HG03196 (cell line): ENCODE results near the gene ATXN10.

Experiments
- ATAC-seq: cut with Tn5 transposase; IDR thresholded peaks from one replicate; pipeline ENCODE4 v1.9.1; 2021; ENCODE audit not compliant: unreplicated experiment

ATXN10 gene

DNA sequence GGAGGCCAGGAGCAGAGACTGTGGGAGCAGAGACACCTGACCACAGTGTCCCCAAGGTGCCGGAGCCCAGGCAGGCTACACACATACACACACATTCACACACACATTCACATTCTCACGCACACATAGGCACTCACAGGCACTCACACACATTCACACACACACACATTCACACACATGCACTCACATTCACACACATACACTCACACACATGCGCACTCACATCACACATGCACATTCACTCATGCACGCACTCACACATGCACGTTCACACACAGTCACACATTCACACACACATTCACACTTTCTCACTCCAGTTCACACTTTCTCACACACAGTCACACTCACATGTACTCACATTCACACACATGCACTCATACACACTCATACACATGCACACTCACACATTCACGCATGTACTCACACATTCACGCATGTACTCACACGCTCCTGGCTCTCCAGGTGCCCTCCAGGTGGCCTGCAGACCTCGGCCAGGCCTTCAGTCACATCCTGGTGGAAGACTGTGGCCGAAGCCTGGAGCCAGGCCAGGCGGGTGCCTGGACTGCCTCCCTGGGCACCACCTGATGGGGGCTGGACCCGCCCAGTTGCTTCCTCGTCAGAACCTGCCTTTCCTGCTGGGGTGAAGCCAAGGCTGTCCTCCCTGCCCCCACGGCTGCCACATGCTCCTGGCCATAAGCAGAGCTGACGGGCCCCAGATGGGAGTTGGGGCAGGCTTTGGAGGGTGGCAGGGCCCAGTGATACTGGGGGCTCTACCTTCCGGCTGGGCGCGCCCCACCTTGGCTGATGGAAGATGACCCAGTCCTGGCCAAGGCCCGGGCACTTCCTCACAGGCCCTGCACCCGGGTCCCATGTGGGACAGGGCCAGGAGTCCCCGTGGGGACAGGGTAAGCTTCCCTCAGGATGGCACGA, 215.8 kb downstream of the ATXN10 start:
- no peak for ATAC-seq

- no peak for ATAC-seq
Observed at GRCh38 chr22:45888221-45889092, 216.8 kb downstream of the ATXN10 start.

DNA sequence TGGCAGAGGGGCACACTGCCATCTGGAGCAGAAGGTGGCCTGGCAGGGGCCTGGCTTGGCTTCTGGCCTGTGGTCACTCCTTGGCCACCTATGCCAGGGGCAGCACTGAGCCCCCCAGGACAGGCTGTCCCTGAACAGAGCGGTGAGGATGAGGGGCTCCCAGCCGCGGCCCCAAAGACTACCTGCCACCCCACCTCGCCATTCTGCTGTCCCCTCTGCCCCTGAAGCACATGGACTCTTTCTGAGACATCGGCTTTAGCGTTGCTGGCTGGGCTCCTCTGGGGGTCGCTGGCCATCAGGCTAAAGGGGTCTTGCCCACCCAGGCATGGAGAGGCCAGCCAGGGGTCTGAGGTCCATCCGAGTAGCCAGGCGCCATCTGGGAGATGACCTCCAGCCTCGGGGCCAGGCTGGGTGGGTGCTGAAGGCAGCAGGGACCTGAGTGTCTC, 217.5 kb downstream of the ATXN10 start:
- ATAC-seq: no peak

- no peak for ATAC-seq
Observed at GRCh38 chr22:45889539-45890350, 218.1 kb downstream of the ATXN10 start.

DNA sequence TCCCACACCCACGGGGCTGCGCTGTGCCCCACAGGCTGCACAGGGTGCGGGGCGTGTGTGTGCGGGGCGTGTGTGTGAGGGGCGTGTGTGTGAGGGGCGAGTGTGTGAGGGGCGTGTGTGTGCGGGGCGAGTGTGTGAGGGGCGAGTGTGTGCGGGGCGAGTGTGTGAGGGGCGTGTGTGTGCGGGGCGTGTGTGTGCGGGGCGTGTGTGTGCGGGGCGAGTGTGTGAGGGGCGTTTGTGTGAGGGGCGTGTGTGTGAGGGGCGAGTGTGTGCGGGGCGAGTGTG, 218.7 kb downstream of the ATXN10 start:
- ATAC-seq: no peak

DNA sequence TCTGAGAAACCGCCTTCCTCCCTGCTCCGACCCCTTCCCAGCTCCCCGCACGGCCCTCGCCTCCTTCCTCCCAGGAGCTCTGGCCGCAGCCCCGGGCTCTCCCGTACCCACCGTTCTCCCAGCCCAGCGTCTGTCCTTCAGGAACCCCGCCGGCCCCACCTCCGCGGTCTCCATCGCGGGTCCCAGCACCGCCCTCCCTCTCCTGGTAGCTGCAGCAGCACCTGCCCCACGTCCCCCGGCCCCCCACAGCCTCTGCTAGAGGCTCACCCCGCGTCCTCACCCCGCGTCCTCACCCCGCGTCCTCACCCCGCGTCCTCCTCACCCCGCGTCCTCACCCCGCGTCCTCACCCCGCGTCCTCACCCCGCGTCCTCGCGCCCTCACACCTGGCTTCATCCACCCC, 219.4 kb downstream of the ATXN10 start:
- no peak for ATAC-seq

- no peak for ATAC-seq
Observed at GRCh38 chr22:45891471-45891995, 219.9 kb downstream of the ATXN10 start.

- no peak for ATAC-seq
Observed at GRCh38 chr22:45891996-45892621, 220.5 kb downstream of the ATXN10 start.

GRCh38 chr22:45892681-45893461, 221.2 kb downstream of the ATXN10 start:
- ATAC-seq: no peak

DNA sequence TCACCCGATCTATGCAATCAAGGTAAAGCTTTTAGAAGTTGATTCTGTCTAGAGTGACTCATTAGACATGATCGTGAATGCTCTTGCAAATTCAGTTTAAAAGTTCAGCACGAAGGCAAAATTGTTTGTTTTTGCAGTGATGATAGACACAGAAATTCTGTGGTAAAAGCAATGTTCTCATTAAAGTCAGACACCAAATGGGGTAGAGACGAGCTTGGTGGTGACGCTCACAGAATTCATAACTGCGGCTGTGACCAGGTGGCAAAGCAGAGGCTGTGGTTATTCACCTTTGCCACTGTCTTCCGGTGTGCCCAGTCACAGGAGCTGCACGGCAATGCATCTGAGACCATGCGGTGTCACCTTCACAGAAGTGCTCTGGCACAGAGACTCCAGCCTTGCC, 221.9 kb downstream of the ATXN10 start:
- no peak for ATAC-seq
